ENCODE results near the gene SYN1.

SYN1 gene

DNA sequence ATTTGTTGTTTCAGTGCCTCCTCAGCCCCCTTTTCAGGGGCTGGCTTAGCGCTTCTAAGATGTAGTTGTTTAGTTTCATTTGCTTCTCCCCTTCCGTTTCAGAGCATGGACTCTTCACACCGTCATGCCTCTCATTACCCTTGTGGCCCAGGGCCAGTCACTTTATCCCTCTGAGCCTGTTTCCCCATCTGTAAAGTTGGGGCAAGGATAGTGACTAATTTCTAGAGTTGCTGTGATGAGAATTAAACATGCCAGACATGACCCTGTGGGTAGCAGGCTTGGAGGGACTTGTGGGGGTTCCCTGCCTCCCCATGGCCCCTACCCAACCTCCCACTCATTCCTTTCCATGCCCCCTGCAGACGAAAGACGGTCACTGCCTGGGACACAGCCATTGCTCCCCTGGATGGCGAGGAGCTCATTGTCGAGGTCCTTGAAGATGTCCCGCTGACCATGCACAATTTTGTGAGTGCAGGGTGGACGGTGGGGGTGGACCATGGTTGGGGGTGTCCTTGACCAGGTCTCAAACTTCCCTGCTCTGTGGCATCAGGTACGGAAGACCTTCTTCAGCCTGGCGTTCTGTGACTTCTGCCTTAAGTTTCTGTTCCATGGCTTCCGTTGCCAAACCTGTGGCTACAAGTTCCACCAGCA is 55.1 kb downstream of the SYN1 start:
- TF ChIP-seq TEAD4 (IDR thresholded peaks at IDR 0.05), result no peak
- TF ChIP-seq NFIC (IDR thresholded peaks at IDR 0.05), result no peak
- no peak for TF ChIP-seq EGR1 (IDR thresholded peaks at IDR 0.05)
- no peak for TF ChIP-seq YY1 (IDR thresholded peaks at IDR 0.05; ENCODE audit: low read depth)
- TF ChIP-seq FOXM1 (IDR thresholded peaks at IDR 0.05; ENCODE audit: borderline replicate concordance, low read depth), result no peak
- TF ChIP-seq CREB1 (IDR thresholded peaks at IDR 0.05; ENCODE audit: low read depth), result no peak
- TF ChIP-seq USF1 (IDR thresholded peaks at IDR 0.05), result no peak
- TF ChIP-seq, protein P1, sequence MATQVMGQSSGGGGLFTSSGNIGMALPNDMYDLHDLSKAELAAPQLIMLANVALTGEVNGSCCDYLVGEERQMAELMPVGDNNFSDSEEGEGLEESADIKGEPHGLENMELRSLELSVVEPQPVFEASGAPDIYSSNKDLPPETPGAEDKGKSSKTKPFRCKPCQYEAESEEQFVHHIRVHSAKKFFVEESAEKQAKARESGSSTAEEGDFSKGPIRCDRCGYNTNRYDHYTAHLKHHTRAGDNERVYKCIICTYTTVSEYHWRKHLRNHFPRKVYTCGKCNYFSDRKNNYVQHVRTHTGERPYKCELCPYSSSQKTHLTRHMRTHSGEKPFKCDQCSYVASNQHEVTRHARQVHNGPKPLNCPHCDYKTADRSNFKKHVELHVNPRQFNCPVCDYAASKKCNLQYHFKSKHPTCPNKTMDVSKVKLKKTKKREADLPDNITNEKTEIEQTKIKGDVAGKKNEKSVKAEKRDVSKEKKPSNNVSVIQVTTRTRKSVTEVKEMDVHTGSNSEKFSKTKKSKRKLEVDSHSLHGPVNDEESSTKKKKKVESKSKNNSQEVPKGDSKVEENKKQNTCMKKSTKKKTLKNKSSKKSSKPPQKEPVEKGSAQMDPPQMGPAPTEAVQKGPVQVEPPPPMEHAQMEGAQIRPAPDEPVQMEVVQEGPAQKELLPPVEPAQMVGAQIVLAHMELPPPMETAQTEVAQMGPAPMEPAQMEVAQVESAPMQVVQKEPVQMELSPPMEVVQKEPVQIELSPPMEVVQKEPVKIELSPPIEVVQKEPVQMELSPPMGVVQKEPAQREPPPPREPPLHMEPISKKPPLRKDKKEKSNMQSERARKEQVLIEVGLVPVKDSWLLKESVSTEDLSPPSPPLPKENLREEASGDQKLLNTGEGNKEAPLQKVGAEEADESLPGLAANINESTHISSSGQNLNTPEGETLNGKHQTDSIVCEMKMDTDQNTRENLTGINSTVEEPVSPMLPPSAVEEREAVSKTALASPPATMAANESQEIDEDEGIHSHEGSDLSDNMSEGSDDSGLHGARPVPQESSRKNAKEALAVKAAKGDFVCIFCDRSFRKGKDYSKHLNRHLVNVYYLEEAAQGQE (IDR thresholded peaks at IDR 0.05; ENCODE audit: low read depth), result no peak
- no peak for TF ChIP-seq CEBPB (IDR thresholded peaks at IDR 0.05)
- TF ChIP-seq TAF1 (IDR thresholded peaks at IDR 0.05; ENCODE audit: low read depth), result no peak
- TF ChIP-seq EP300 (IDR thresholded peaks at IDR 0.05; ENCODE audit: borderline replicate concordance), result no peak
- no peak for TF ChIP-seq RAD21 (IDR thresholded peaks at IDR 0.05; ENCODE audit: low read depth)
- TF ChIP-seq TCF12 (IDR thresholded peaks at IDR 0.05; ENCODE audit: low read depth), result no peak
- TF ChIP-seq ZBTB7A (IDR thresholded peaks at IDR 0.05; ENCODE audit: low read depth), result no peak
- no peak for TF ChIP-seq MAX (IDR thresholded peaks at IDR 0.05)

GRCh38 chrX:47563801-47564315 is 55.8 kb downstream of the SYN1 start:
- TF ChIP-seq RAD21 (IDR thresholded peaks at IDR 0.05; ENCODE audit: low read depth) (no peak), CREB1 (IDR thresholded peaks at IDR 0.05; ENCODE audit: low read depth) (no peak), YY1 (IDR thresholded peaks at IDR 0.05; ENCODE audit: low read depth) (no peak), CEBPB (IDR thresholded peaks at IDR 0.05) (no peak), ZBTB7A (IDR thresholded peaks at IDR 0.05; ENCODE audit: low read depth) (no peak), EGR1 (IDR thresholded peaks at IDR 0.05) (no peak), TAF1 (IDR thresholded peaks at IDR 0.05; ENCODE audit: low read depth) (no peak), TCF12 (IDR thresholded peaks at IDR 0.05; ENCODE audit: low read depth) (no peak), EP300 (IDR thresholded peaks at IDR 0.05; ENCODE audit: borderline replicate concordance) (no peak), NFIC (IDR thresholded peaks at IDR 0.05) (no peak), TEAD4 (IDR thresholded peaks at IDR 0.05) (no peak), FOXM1 (IDR thresholded peaks at IDR 0.05; ENCODE audit: borderline replicate concordance, low read depth) (no peak), USF1 (IDR thresholded peaks at IDR 0.05) (no peak), MAX (IDR thresholded peaks at IDR 0.05) (no peak)
- TF ChIP-seq, protein P1 (IDR thresholded peaks at IDR 0.05; ENCODE audit: low read depth), result no peak

DNA sequence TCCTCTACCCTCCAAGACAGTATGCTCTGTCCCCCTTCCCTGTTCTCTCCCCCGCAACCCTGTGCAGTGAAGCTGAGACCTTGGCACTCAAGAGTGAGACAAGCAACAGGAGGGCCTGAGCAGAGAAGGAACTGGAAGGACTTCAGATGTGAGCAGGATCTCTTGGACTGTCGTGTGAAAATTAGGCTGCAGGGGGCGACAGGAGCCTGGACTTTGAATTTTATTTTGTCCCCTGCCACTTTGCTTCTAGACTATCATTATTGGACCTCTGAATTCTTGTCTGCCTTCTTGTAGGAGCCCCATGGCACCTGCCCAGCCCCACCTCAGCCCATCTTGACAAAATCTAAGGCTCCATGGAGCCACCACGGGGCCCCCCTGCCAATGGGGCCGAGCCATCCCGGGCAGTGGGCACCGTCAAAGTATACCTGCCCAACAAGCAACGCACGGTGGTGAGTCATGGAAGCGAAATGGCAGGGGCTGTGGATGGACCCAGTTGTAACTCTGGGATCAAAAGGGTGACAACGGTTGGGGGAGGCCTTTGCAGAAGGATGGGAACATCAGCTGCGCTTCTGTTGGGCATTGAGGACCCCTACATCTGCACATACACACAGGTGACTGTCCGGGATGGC is 56.9 kb downstream of the SYN1 start:
- TF ChIP-seq ZBTB7A (IDR thresholded peaks at IDR 0.05; ENCODE audit: low read depth), result no peak

- TF ChIP-seq RAD21 (IDR thresholded peaks at IDR 0.05; ENCODE audit: low read depth) (no peak), YY1 (IDR thresholded peaks at IDR 0.05; ENCODE audit: low read depth) (no peak), ZBTB7A (IDR thresholded peaks at IDR 0.05; ENCODE audit: low read depth) (no peak), CEBPB (IDR thresholded peaks at IDR 0.05) (no peak), FOXM1 (IDR thresholded peaks at IDR 0.05; ENCODE audit: borderline replicate concordance, low read depth) (no peak), CREB1 (IDR thresholded peaks at IDR 0.05; ENCODE audit: low read depth) (no peak), MAX (IDR thresholded peaks at IDR 0.05) (no peak), EGR1 (IDR thresholded peaks at IDR 0.05) (no peak), TCF12 (IDR thresholded peaks at IDR 0.05; ENCODE audit: low read depth) (no peak), TEAD4 (IDR thresholded peaks at IDR 0.05) (no peak), EP300 (IDR thresholded peaks at IDR 0.05; ENCODE audit: borderline replicate concordance) (no peak), NFIC (IDR thresholded peaks at IDR 0.05) (no peak)
- TF ChIP-seq, protein P1 (IDR thresholded peaks at IDR 0.05; ENCODE audit: low read depth), result no peak
Measured at GRCh38 chrX:47561659-47562151, 58.0 kb downstream of the SYN1 start.

Data from Ishikawa (cell line).